Stimulated activated CD4-positive, alpha-beta T cell treated with anti-CD3 and anti-CD28 coated beads, Interleukin-4, amount 100 ng/mL, for 48 hours (primary cell): ENCODE data around the gene LDHD.

Experiments
- DNase-seq, 2 donors: peaks; one replicate each; pipeline ENCODE4 v3.0.0-alpha.2; 2020; ENCODE audit warnings: low read depth in 2 of 2

The LDHD gene

GRCh38 chr16:75114946-75115825 lies 1.4 kb downstream of the LDHD start:
- DNase-seq: no peak

- no peak for DNase-seq
Observed at GRCh38 chr16:75114179-75114945, 2.2 kb downstream of the LDHD start.

- DNase-seq: no peak
Observed at GRCh38 chr16:75113541-75114121, 2.9 kb downstream of the LDHD start.

- no peak for DNase-seq
Observed at GRCh38 chr16:75112734-75113491, 3.7 kb downstream of the LDHD start.

GRCh38 chr16:75111961-75112733 lies 4.4 kb downstream of the LDHD start:
- no peak for DNase-seq

GRCh38 chr16:75111514-75111940 lies 5.1 kb downstream of the LDHD start:
- DNase-seq: no peak

- peak; percentile 70 to 76 for DNase-seq
Observed at GRCh38 chr16:75110637-75111513, 5.7 kb downstream of the LDHD start.

- DNase-seq: no peak
Observed at GRCh38 chr16:75109732-75110243, 6.8 kb downstream of the LDHD start.

GRCh38 chr16:75108792-75109731 lies 7.5 kb downstream of the LDHD start:
- DNase-seq: peak; percentile 66 to 81

- no peak for DNase-seq
Observed at GRCh38 chr16:75107505-75107904, 9.1 kb downstream of the LDHD start.

GRCh38 chr16:75106351-75107274 lies 10.0 kb downstream of the LDHD start:
- no peak for DNase-seq

GRCh38 chr16:75105306-75106061 lies 11.1 kb downstream of the LDHD start:
- DNase-seq: no peak

- DNase-seq: no peak
Observed at GRCh38 chr16:75104836-75105235, 11.7 kb downstream of the LDHD start.

GRCh38 chr16:75103994-75104393 lies 12.6 kb downstream of the LDHD start:
- no peak for DNase-seq

- no peak for DNase-seq
Observed at GRCh38 chr16:75102595-75102994, 14.0 kb downstream of the LDHD start.

GRCh38 chr16:75101635-75102034 lies 14.9 kb downstream of the LDHD start:
- DNase-seq: no peak

- no peak for DNase-seq
Observed at GRCh38 chr16:75100603-75100990, 16.0 kb downstream of the LDHD start.
